HuH-7 (cell line): Measurements from ENCODE around the gene TMEM8B.
"Not testable (repeated sequence)": the region's sequence is repeated elsewhere in the genome, so short reads cannot be mapped to it uniquely, and the experiment has no call there.

Source experiments
- DNase-seq: peaks from one replicate; pipeline ENCODE4 v3.0.0; 2011; ENCODE audit warnings: low spot score

The TMEM8B gene

GRCh38 chr9:35864695-35865255 lies 35.7 kb downstream of the TMEM8B start:
- DNase-seq: no peak

DNA sequence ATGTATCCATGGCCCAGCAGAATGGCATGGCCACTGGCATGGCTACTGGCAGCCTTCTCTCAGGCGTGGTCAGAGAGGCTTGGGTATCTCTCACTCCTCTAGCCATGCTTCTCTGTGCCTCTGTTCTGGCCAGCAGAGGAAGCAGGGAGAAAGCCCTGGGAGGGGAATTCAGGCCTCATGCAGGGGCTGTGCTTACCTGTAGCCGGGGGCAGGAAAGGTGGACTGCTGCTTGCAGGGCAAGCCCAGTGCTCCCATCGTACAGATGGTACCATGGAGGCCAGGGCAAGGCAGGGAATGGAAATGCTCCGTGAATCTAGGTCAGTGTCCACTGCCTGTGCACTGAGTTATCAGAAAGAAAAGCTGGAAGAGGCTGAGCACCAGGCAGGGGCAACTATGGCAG lies 38.5 kb downstream of the TMEM8B start:
- no peak for DNase-seq

DNA sequence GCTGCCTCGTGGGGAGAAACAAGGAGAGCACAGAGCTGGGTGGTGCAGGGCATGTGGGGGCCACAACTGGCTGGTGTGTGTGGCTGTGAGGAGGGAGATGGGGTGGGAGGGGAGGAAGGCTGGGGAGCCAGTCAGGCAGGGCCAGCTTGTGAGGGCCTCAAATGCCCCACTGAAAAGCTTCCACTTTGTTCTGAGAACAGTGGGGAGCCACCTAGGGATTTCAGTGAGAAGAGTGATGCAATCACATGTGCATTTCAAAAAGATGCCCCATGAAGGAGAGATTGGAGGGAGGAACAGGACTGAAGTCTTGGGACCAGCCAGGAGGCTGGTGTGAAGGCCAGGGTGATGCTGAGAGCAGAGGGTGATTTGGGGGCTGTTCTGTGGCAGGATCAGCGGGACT lies 39.9 kb downstream of the TMEM8B start:
- DNase-seq: no peak

DNA sequence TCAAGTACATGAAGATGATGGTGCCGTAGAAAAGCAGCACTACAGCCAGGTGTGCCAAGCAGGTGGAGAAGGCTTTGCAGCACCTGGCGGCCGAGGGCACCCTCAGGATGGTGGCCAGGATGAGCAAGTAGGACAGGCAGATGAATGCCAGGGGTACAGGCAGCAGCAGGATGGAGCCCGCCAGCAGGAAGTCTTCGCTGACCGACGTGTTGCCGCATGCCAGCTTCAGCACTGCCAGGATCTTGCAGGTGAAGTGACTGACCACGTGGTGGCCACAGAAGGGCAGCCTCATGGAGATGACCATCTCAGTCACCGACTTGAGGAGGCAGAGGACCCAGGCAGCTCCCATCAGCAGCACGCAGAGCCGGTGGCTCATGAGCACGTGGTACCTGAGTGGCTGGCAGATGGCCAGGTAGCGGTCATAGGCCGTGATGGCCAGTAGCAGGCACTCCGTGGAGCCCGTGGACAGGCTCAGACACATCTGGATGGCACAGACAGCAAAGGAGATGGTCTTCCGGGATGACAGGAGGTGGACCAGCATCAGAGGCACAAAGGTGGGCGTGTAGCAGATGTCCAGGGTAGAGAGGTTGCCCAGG lies 40.7 kb downstream of the TMEM8B start:
- DNase-seq: no peak

DNA sequence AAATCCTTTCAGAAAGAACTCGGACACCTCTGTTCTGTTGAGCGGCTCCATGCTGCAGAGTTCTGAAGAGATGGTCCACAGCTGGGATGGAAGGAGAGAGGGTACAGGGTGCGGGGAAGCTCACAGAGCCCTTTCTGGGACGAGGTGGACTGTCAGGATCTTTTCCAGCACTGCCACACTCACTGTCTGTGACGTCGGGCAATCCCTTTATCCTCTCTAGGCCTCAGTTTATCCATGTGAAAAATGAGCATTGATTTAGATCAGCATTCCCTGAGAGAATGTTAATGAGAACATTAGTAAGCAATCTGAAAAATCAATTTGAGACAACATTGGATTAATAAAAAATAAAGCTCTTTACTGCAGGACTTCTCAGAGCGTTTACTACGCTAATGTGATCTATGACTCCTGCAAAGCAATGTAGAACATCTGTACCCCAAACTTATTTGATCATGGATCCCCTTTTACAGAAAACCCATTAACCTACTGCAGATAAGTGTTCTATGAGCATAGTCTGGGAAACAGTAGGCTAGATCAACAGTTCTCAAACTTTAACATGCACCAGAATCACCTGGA lies 41.4 kb downstream of the TMEM8B start, which contains the start of gene OR13J1:
Gene OR13J1 (minus strand): TSS at position 51 of the 573 bp plus-strand sequence. CDS start 0 bp downstream, at position 51.
- no peak for DNase-seq

- no peak for DNase-seq
Observed at GRCh38 chr9:35871545-35871944, 42.5 kb downstream of the TMEM8B start.

- DNase-seq: no peak
Observed at GRCh38 chr9:35872505-35872904, 43.5 kb downstream of the TMEM8B start.

DNA sequence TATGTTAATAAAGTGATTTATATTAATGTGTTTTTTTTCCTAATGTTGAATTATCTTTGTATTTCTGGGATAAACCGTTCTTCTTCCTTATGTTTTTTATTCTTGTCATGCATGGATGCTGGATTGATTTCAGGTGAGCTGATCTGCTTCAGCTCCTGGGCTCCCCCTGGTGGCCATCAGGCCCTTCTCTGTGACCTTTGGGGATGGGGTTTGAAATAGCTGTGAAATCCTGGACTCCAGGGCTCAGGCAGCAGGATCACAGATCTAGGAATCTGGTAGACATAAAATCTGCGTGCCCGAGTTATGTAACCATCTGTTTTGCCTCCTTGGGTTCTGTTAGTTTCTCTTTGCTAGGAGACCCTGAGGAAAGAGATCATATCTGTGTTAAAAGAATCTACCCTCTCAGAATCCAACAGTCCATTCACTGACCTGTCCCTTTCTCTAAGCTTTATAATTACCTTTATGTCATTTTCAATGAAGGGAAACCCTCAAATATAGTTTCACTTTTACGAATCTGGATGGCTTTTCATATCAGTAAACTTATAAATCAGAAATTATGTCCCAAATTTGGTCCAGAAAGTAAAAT lies 53.3 kb downstream of the TMEM8B start:
- peak; percentile 81 for DNase-seq

DNA sequence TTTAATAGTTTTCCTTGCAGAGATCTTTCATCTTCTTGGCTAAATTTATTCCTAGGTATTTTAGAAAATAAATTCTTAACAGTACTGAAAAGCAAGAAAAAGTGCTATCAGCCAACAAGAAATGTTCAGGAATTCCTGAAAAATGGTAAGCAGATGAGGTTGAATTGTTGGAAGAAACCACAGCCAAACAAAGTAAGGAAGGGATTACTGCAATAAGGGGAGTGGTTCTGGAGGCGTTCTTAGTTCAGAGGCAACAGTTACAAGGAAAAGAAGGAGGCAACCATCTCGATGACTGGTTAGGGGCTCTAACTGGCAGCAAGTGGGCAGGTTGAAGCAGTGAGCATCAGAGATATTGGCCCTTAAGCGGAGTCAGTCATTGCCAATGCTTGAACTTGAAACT lies 54.0 kb downstream of the TMEM8B start:
- DNase-seq: no peak

GRCh38 chr9:35884908-35885307 lies 55.9 kb downstream of the TMEM8B start:
- not testable (repeated sequence) for DNase-seq

GRCh38 chr9:35891646-35892045 lies 62.6 kb downstream of the TMEM8B start:
- DNase-seq: no peak

- DNase-seq: no peak
Observed at GRCh38 chr9:35892051-35892450, 63.0 kb downstream of the TMEM8B start.

GRCh38 chr9:35896570-35896969 lies 67.5 kb downstream of the TMEM8B start:
- no peak for DNase-seq

GRCh38 chr9:35897376-35898099 lies 68.5 kb downstream of the TMEM8B start:
- not testable (repeated sequence) for DNase-seq

GRCh38 chr9:35898337-35898736 lies 69.3 kb downstream of the TMEM8B start:
- no peak for DNase-seq

DNA sequence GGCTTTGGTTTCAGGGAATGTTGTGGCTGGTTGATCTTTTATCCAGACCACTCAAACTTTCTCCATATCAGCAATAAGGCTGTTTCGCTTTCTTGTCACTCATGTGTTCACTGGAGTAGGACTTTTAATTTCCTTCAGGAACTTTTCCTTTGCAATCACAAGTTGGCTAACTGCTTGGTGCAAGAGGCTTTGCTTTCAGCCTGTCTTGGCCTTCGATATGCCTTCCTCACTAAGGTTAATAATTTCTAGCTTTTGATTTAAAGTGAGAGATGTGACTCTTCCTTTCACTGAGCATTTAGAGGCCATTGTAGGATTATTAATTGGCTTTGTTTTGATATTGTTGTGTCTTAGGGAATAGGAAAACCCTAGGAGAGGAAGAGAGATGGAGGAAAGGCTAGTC lies 70.0 kb downstream of the TMEM8B start:
- DNase-seq: no peak

GRCh38 chr9:35903049-35903448 lies 74.0 kb downstream of the TMEM8B start:
- DNase-seq: peak; percentile 62

GRCh38 chr9:35904338-35904737 lies 75.3 kb downstream of the TMEM8B start:
- no peak for DNase-seq

- DNase-seq: no peak
Observed at GRCh38 chr9:35905051-35905781, 76.2 kb downstream of the TMEM8B start.

GRCh38 chr9:35905912-35906679 lies 77.1 kb downstream of the TMEM8B start, which contains the start of gene HRCT1:
Gene HRCT1, plus strand, starts transcription at chr9:35906202. Its CDS starts 86 bp downstream, at chr9:35906288.
- DNase-seq: peak; percentile 71
